Measurements from ENCODE around the gene PTK6. TPM values are rescaled to one million over a fixed set of nuclear protein-coding genes. Genes with fewer than 3 reads are reported as not detected.
A peak's percentile ranks its signal among the peaks of the same experiment; 100 is the strongest.

The PTK6 gene
- total and polyA plus RNA-seq, 2 of the 13 experiments (the other 11 are each of a cell fraction or from before 2014, with no cell fraction given): 0.08 TPM; not detected in 1

GRCh38 chr20:63518946-63519667 lies 18.1 kb downstream of the PTK6 start:
- ATAC-seq (peak; percentile 10), FAIRE-seq (no peak), DNase-seq (ENCODE audit: low spot score) (no peak)
- in situ Hi-C loops (cut with HindIII; ENCODE audit: extremely low pct_ligation_motif_present, low pct_unique_long_range_greater_than_20kb): no loop called here
- Histone ChIP-seq H4K20me1 (ENCODE audit: insufficient read depth, low read length) (peaks cover 2% of the 10 kb centered on the region; the same call in 1 of the 2 replicates), H3K27ac (ENCODE audit: extremely low read length, insufficient read depth, low read length) (no peak overlapping the region), H3K36me3 (replicated peaks in 1 of 2; ENCODE audit: control insufficient read depth in 1 of 2, insufficient read depth in 2 of 2, low read length in 2 of 2) (no peaks in the 10 kb centered on the region), H3K27me3 (ENCODE audit: control insufficient read depth in 1 of 2, insufficient read depth in 2 of 2, low read length in 2 of 2) (peaks cover 25 to 62% of the 10 kb centered on the region in 2 experiments), H3K79me2 (ENCODE audit: insufficient read depth, low read length) (no peaks in the 10 kb centered on the region), H3K9me3 (ENCODE audit: low read length) (no peaks in the 10 kb centered on the region), H2AFZ (ENCODE audit: low read length) (no peak overlapping the region), H3K4me1 (ENCODE audit: insufficient read depth, low read length) (peaks cover 11% of the 10 kb centered on the region), H3K4me2 (ENCODE audit: low read depth, low read length) (peak overlapping the region; percentile 70), H3K9ac (ENCODE audit: insufficient read depth, low read depth, low read length) (no peak overlapping the region), H3K4me3 (replicated peaks in 1 of 3; ENCODE audit: insufficient read depth in 1 of 3, low read depth in 2 of 3, low read length in 3 of 3) (peak overlapping the region in 1 of 3 experiments; percentile 69; a peak in 2 of 6 replicates)
- TF ChIP-seq HMGXB4 (CRISPR knock-in tag; IDR thresholded peaks at IDR 0.05; ENCODE audit: borderline replicate concordance in 1 of 2, low read depth in 1 of 2) (no peak), MTA1 (CRISPR knock-in tag; IDR thresholded peaks at IDR 0.05; ENCODE audit: borderline replicate concordance) (0 out of 2 replicates have a peak, but pooled peaks have one; percentile 5), MAX (IDR thresholded peaks at IDR 0.05) (0 out of 2 replicates have a peak, but pooled peaks have one; percentile 27), FOXM1 (CRISPR knock-in tag; IDR thresholded peaks at IDR 0.05) (0 out of 2 replicates have a peak, but pooled peaks have one; percentile 11), GABPB1 (CRISPR knock-in tag; IDR thresholded peaks at IDR 0.05) (0 out of 2 replicates have a peak, but pooled peaks have one; percentile 0), PCBP1 (IDR thresholded peaks at IDR 0.05; ENCODE audit: borderline replicate concordance, low read depth, low read length) (peak; percentile 69; the same call in 1 of the 2 replicates), HMG20B (CRISPR knock-in tag; conservative IDR thresholded peaks at IDR 0.05) (no peak), FOXO1 (CRISPR knock-in tag; IDR thresholded peaks at IDR 0.05) (0 out of 2 replicates have a peak, but pooled peaks have one; percentile 21), SRSF1 (optimal IDR thresholded peaks at IDR 0.05; ENCODE audit: low read depth, low read length) (no peak), ZNF777 (CRISPR knock-in tag; IDR thresholded peaks at IDR 0.05) (peak; percentile 35; the same call in 1 of the 2 replicates), BCL3 (CRISPR knock-in tag; IDR thresholded peaks at IDR 0.05) (0 out of 2 replicates have a peak, but pooled peaks have one; percentile 35), ZSCAN29 (CRISPR knock-in tag; conservative IDR thresholded peaks at IDR 0.05) (no peak), RBM39 (IDR thresholded peaks at IDR 0.05; ENCODE audit: low read depth, low read length, poor library complexity, severe bottlenecking) (peak; percentile 44), ZKSCAN1 (IDR thresholded peaks at IDR 0.05; ENCODE audit: low read length) (peak; percentile 88), ZNF768 (CRISPR knock-in tag; IDR thresholded peaks at IDR 0.05) (0 out of 2 replicates have a peak, but pooled peaks have one; percentile 14), DNMT1 (CRISPR knock-in tag; IDR thresholded peaks at IDR 0.05) (0 out of 2 replicates have a peak, but pooled peaks have one; percentile 13), PLSCR1 (CRISPR knock-in tag; IDR thresholded peaks at IDR 0.05; ENCODE audit: borderline replicate concordance) (0 out of 2 replicates have a peak, but pooled peaks have one; percentile 56), FOSL1 (CRISPR knock-in tag; IDR thresholded peaks at IDR 0.05; ENCODE audit: borderline replicate concordance) (0 out of 2 replicates have a peak, but pooled peaks have one; percentile 16), MAF1 (CRISPR knock-in tag; IDR thresholded peaks at IDR 0.05; ENCODE audit: borderline replicate concordance) (no peak)
- ChIA-PET CTCF (ENCODE audit: low intra/inter-chr PET ratio, low total read pairs) (interaction anchor here (1.5 kb wide), 1 partner anchor 23 kb away, joined by 4 read pairs; no protein-coding TSS in a partner anchor), POLR2A (interaction anchor here (2.1 kb wide), 1 partner anchor 24 kb away, joined by 5 read pairs; no protein-coding TSS in a partner anchor)
- BruUV-seq (replicated peaks): no TSS peak
- intact Hi-C loops (cut with micrococcal nuclease; ENCODE audit: unreplicated experiment): no loop called here
- 36% methylated on average over 30 of the region's 32 CpGs for WGBS (ENCODE audit: low lambda C conversion rate)

Measured in HepG2 (cell line).